A549 (cell line): ENCODE results near the gene OR2AT4.

Source experiments
- ESRRA ChIP-seq: fragments of 150-350 bp; IDR thresholded peaks from 2 replicates; pipeline ENCODE4 v1.6.1; 2014; ENCODE audit warnings: mild to moderate bottlenecking, low read length, borderline replicate concordance
- HMGXB4 ChIP-seq: fragments of 250-450 bp; sonication (Bioruptor Pico); IDR thresholded peaks from 2 replicates; pipeline ENCODE4 v1.5.0; 2021; ENCODE audit warnings: mild to moderate bottlenecking, moderate library complexity, borderline replicate concordance
- MAZ ChIP-seq: fragments of 150-350 bp; IDR thresholded peaks from 2 replicates; pipeline ENCODE4 v1.6.1; 2014; ENCODE audit warnings: antibody characterized with exemption, low read depth, low read length, borderline replicate concordance
- PHF8 ChIP-seq: fragments of 200-600 bp; sonication (generic); IDR thresholded peaks from 2 replicates; pipeline ENCODE4 v1.6.1; 2016; ENCODE audit warnings: low read depth, mild to moderate bottlenecking, antibody characterized with exemption, moderate library complexity, borderline replicate concordance
- POLR2A ChIP-seq: IDR thresholded peaks from 2 replicates; pipeline ENCODE4 v1.6.1; 2012; ENCODE audit warnings: mild to moderate bottlenecking, low read length
- TF ChIP-seq, protein P1 (sequence below): fragments of >200 bp; sonication (Bioruptor Twin); formaldehyde crosslinking; IDR thresholded peaks from 3 replicates; pipeline ENCODE4 v1.5.1; 2016
- TF ChIP-seq, protein P2 (sequence below): fragments of 150-350 bp; IDR thresholded peaks from 2 replicates; pipeline ENCODE4 v1.6.1; 2014; ENCODE audit warnings: low read depth, mild to moderate bottlenecking, low read length

- TF ChIP-seq POLR2A (no peak), MAZ (no peak), HMGXB4 (no peak), ESRRA (no peak), PHF8 (no peak)
- TF ChIP-seq, protein P1, sequence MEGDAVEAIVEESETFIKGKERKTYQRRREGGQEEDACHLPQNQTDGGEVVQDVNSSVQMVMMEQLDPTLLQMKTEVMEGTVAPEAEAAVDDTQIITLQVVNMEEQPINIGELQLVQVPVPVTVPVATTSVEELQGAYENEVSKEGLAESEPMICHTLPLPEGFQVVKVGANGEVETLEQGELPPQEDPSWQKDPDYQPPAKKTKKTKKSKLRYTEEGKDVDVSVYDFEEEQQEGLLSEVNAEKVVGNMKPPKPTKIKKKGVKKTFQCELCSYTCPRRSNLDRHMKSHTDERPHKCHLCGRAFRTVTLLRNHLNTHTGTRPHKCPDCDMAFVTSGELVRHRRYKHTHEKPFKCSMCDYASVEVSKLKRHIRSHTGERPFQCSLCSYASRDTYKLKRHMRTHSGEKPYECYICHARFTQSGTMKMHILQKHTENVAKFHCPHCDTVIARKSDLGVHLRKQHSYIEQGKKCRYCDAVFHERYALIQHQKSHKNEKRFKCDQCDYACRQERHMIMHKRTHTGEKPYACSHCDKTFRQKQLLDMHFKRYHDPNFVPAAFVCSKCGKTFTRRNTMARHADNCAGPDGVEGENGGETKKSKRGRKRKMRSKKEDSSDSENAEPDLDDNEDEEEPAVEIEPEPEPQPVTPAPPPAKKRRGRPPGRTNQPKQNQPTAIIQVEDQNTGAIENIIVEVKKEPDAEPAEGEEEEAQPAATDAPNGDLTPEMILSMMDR: no peak
- TF ChIP-seq, protein P2, sequence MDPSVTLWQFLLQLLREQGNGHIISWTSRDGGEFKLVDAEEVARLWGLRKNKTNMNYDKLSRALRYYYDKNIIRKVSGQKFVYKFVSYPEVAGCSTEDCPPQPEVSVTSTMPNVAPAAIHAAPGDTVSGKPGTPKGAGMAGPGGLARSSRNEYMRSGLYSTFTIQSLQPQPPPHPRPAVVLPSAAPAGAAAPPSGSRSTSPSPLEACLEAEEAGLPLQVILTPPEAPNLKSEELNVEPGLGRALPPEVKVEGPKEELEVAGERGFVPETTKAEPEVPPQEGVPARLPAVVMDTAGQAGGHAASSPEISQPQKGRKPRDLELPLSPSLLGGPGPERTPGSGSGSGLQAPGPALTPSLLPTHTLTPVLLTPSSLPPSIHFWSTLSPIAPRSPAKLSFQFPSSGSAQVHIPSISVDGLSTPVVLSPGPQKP: no peak
Measured at GRCh38 chr11:75118577-75118976, 21.9 kb upstream of the OR2AT4 start.
